Esophagus muscularis mucosa (tissue), 4 donors: ENCODE measurements around the gene UBE2R2.

Source experiments
- EP300 ChIP-seq: sonication (generic); formaldehyde crosslinking; IDR thresholded peaks from one replicate; pipeline ENCODE4 v1.6.1; 2017; ENCODE audit warnings: antibody characterized with exemption
- POLR2A ChIP-seq: fragments of 450-650 bp; IDR thresholded peaks from one replicate; pipeline ENCODE4 v1.6.1; 2017; ENCODE audit warnings: antibody characterized with exemption, moderate library complexity, mild to moderate bottlenecking, low read depth
- POLR2AphosphoS5 ChIP-seq, 2 donors: sonication (generic); formaldehyde crosslinking; IDR thresholded peaks; one replicate each; pipeline ENCODE4 v1.6.1; 2017; ENCODE audit warnings: antibody characterized with exemption in 2 of 2
- TF ChIP-seq, protein P1 (sequence below), 3 experiments: fragments of 200-600 bp in 2 of 3; fragments of 450-650 bp in 1 of 3; sonication (generic) in 2 of 3; IDR thresholded peaks; one replicate each; pipeline ENCODE4 v1.5.1; 2017 to 2019; ENCODE audit warnings: antibody characterized with exemption in 3 of 3, mild to moderate bottlenecking in 2 of 3, moderate library complexity in 1 of 3

DNA sequence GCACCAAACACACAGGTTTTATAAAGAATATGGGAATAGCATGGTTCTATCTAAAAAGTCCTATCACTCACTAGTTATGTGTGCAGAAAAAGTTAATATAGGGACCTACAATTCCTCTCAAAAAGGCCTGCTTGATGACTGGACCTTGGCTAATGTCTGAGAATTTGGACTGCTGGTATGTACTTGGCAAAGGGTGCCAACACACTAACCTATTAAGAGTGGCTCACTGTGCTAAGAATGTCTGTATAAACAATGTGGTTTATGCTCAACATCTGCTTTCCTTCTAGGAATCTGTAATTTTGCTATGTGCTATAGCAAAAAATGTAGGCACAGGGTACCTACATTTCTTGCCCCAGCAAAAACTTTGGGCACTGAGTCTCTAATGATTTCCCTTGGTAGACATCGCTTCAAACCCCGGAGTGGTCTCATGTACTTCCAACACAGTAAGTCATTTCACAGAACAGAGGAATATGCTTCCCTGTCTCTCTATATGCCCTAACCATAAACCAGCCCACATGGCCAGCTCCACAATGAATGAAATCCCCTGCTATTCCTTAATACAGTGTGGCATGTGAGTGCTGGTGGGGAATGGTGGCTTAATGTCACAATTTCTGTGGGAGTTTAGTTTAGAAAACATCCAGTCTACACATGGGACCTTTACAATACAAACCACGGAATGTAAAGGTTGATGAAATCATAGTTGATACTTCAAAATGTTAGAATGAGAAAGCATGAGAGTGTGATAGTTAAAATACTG, 130.0 kb downstream of the UBE2R2 start:
- TF ChIP-seq, protein P1, sequence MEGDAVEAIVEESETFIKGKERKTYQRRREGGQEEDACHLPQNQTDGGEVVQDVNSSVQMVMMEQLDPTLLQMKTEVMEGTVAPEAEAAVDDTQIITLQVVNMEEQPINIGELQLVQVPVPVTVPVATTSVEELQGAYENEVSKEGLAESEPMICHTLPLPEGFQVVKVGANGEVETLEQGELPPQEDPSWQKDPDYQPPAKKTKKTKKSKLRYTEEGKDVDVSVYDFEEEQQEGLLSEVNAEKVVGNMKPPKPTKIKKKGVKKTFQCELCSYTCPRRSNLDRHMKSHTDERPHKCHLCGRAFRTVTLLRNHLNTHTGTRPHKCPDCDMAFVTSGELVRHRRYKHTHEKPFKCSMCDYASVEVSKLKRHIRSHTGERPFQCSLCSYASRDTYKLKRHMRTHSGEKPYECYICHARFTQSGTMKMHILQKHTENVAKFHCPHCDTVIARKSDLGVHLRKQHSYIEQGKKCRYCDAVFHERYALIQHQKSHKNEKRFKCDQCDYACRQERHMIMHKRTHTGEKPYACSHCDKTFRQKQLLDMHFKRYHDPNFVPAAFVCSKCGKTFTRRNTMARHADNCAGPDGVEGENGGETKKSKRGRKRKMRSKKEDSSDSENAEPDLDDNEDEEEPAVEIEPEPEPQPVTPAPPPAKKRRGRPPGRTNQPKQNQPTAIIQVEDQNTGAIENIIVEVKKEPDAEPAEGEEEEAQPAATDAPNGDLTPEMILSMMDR (IDR thresholded peaks at IDR 0.05), result no peak
- TF ChIP-seq EP300 (no peak), POLR2A (no peak), POLR2AphosphoS5 (IDR thresholded peaks at IDR 0.05) (peak in 1 of 2 donors; percentile 61)
